Sigmoid colon (tissue), 7 donors: ENCODE data around the gene ITSN2. TPM values are rescaled to one million over a fixed set of nuclear protein-coding genes. Genes with fewer than 3 reads are reported as not detected.

Experiments
- DNase-seq: peaks from one replicate; pipeline ENCODE4 v3.0.0-alpha.2; 2019
- H3K27ac ChIP-seq, 4 donors: fragments of 200-600 bp; sonication (generic); one replicate each; pipeline ENCODE4 v1.5.1; 2016 to 2019; ENCODE audit warnings: mild to moderate bottlenecking in 1 of 4
- H3K27me3 ChIP-seq, 3 donors: fragments of 200-600 bp; sonication (generic); one replicate each; pipeline ENCODE4 v1.5.1; 2019; ENCODE audit warnings: mild to moderate bottlenecking in 1 of 3
- H3K36me3 ChIP-seq, 4 donors: fragments of 200-600 bp; sonication (generic); one replicate each; pipeline ENCODE4 v1.5.1; 2016 to 2019
- H3K4me1 ChIP-seq, 4 donors: fragments of 200-600 bp; sonication (generic); one replicate each; pipeline ENCODE4 v1.5.1; 2017 to 2019
- H3K4me3 ChIP-seq, 4 donors: fragments of 200-600 bp; sonication (generic); one replicate each; pipeline ENCODE4 v1.5.1; 2017 to 2019; ENCODE audit warnings: mild to moderate bottlenecking in 2 of 4, moderate library complexity in 1 of 4
- H3K9me3 ChIP-seq, 4 donors: fragments of 200-600 bp in 3 of 4; sonication (generic) in 3 of 4; one replicate each; pipeline versions ENCODE4 v1.5.1 to v1.6.1; 2013 to 2019
- CTCF ChIP-seq, 4 experiments: fragments of 450-650 bp in 3 of 4; fragments of 200-600 bp in 1 of 4; IDR thresholded peaks; one replicate each; pipeline ENCODE4 v1.5.1; 2016 to 2019; ENCODE audit warnings: antibody characterized with exemption in 4 of 4, mild to moderate bottlenecking in 3 of 4, moderate library complexity in 2 of 4
- EP300 ChIP-seq, 4 donors: sonication (generic); formaldehyde crosslinking; IDR thresholded peaks; one replicate each; pipeline ENCODE4 v1.6.1; 2017; ENCODE audit warnings: antibody characterized with exemption in 4 of 4
- POLR2A ChIP-seq, 2 donors: fragments of 450-650 bp; IDR thresholded peaks; one replicate each; pipeline ENCODE4 v1.6.1; 2016; ENCODE audit warnings: antibody characterized with exemption in 2 of 2, mild to moderate bottlenecking in 2 of 2, moderate library complexity in 2 of 2
- POLR2AphosphoS5 ChIP-seq, 4 donors: sonication (generic); formaldehyde crosslinking; IDR thresholded peaks; one replicate each; pipeline ENCODE4 v1.6.1; 2017; ENCODE audit warnings: antibody characterized with exemption in 4 of 4
- WGBS, 2 donors: extraction: QIAGEN DNeasy Blood & Tissue Kit; methylation state at CpG; one replicate each; pipeline ENCODE4 v1.1.7; 2013; 5-methylcytosine and 5-hydroxymethylcytosine counted together
- intact Hi-C: fragments of 100-400 bp; cut with DNase I; formaldehyde crosslinking; loops from one replicate; pipeline ENCODE4 v1.15.1; 2023
- polyA plus RNA-seq, 3 donors: library from polyadenylated mRNA; stranded (reverse); fragments of 200-250 nt; gene quantifications; one replicate each; pipeline ENCODE4 v1.2.3, GENCODE V29; 2013
- total RNA-seq, 4 donors: library from RNA; depleted of rRNA; stranded (reverse); fragments of >200 nt; gene quantifications; one replicate each; pipeline ENCODE4 v1.1.0, GENCODE V29; 2016
- donor health status: healthy with polysubstance abuse.
- donor health status: Bipolar disorder and iron deficiency.
- donor health status: healthy.

Gene ITSN2
- total and polyA plus RNA-seq, 7 donors, result 19.2 to 73.6 (median 56.0) TPM

GRCh38 chr2:24332791-24333540 is 27.4 kb downstream of the ITSN2 start:
- peaks cover 0 to 35% (median 24%) of the 10 kb centered on the region in 4 donors for H3K4me1 ChIP-seq

GRCh38 chr2:24330161-24330560 is 30.2 kb downstream of the ITSN2 start:
- H3K27ac ChIP-seq, result no peak overlapping the region
- H3K27me3 ChIP-seq, result no peaks in the 10 kb centered on the region
- no peaks in the 10 kb centered on the region for H3K9me3 ChIP-seq
- no peaks in the 10 kb centered on the region for H3K36me3 ChIP-seq
- 79 to 90% methylated on average over 11 of the region's 11 CpGs for WGBS, 2 donors
- TF ChIP-seq EP300 (IDR thresholded peaks at IDR 0.05), result no peak
- no peak for TF ChIP-seq CTCF (IDR thresholded peaks at IDR 0.05)
- TF ChIP-seq POLR2AphosphoS5 (IDR thresholded peaks at IDR 0.05), result no peak
- TF ChIP-seq POLR2A (IDR thresholded peaks at IDR 0.05), result no peak
- H3K4me1 ChIP-seq, result peaks cover 0 to 37% (median 25%) of the 10 kb centered on the region in 4 donors
- no peak for DNase-seq
- intact Hi-C loops, result no loop called here
- H3K4me3 ChIP-seq, result no peak overlapping the region

More at GRCh38 chr2:24332791-24333540, 27.4 kb downstream of the ITSN2 start:
- Histone ChIP-seq H3K36me3 (no peaks in the 10 kb centered on the region), H3K4me3 (no peak overlapping the region), H3K27me3 (no peaks in the 10 kb centered on the region), H3K27ac (no peak overlapping the region), H3K9me3 (no peaks in the 10 kb centered on the region)
- DNase-seq, result no peak
- intact Hi-C loops, result no loop called here
- WGBS, 2 donors, result 87 to 94% methylated on average over 2 of the region's 2 CpGs
- TF ChIP-seq POLR2AphosphoS5 (IDR thresholded peaks at IDR 0.05), result no peak
- TF ChIP-seq POLR2A (IDR thresholded peaks at IDR 0.05), result no peak
- TF ChIP-seq EP300 (IDR thresholded peaks at IDR 0.05), result no peak
- no peak for TF ChIP-seq CTCF (IDR thresholded peaks at IDR 0.05)

DNA sequence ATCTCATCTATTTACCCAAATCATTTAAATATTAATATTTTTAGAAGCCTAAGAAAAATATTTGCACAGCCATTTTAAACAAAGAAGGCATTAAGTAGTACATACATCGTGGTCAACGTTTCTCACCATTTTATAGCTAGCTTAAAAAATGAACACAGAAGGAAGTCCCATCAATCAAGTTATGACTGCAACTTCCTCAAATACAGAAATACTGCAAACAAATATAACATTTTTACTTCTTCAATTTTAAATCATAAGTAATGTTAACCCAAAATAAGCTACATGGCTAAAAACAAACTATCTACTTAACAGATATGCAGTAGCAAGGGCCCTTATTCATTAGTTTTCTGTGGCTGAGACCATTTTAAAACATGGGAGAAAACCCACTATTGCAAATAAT is 30.6 kb downstream of the ITSN2 start:
- WGBS, 2 donors, result 12% methylated on average over 2 of the region's 2 CpGs
- Histone ChIP-seq H3K4me3 (no peak overlapping the region), H3K36me3 (no peaks in the 10 kb centered on the region), H3K27me3 (no peaks in the 10 kb centered on the region), H3K27ac (no peak overlapping the region), H3K9me3 (no peaks in the 10 kb centered on the region), H3K4me1 (peaks cover 0 to 37% (median 25%) of the 10 kb centered on the region in 4 donors)
- intact Hi-C loops, result no loop called here
- no peak for DNase-seq
- no peak for TF ChIP-seq CTCF (IDR thresholded peaks at IDR 0.05)

DNA sequence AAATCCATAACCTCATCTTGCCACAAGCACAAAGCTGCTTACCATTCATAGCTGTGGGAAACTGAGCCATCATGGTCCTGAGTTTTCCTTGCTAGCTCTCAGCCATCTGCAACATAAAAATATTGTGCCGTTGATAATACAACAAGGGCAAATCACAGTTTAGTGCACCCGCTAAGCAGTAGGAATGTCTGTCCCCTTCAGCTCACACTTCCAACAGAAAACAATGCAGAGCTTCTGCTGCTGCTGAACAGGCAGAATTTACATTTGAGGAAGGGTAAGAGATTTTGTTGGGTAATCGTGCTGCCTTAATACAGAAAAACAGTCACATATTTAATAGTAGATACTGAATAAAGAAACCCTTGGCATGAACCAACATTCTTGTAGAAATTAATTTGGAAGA is 32.3 kb downstream of the ITSN2 start:
- H3K27ac ChIP-seq, result no peak overlapping the region
- no peak for DNase-seq
- H3K9me3 ChIP-seq, result no peaks in the 10 kb centered on the region
- intact Hi-C loops, result no loop called here
- H3K27me3 ChIP-seq, result no peaks in the 10 kb centered on the region
- 61 to 73% methylated on average over 3 of the region's 3 CpGs for WGBS, 2 donors
- H3K4me3 ChIP-seq, result no peak overlapping the region
- H3K4me1 ChIP-seq, result peaks cover 0 to 28% (median 20%) of the 10 kb centered on the region in 4 donors
- no peaks in the 10 kb centered on the region for H3K36me3 ChIP-seq
- no peak for TF ChIP-seq CTCF (IDR thresholded peaks at IDR 0.05)
- TF ChIP-seq POLR2AphosphoS5 (IDR thresholded peaks at IDR 0.05), result no peak

- DNase-seq, result no peak
- intact Hi-C loops, result no loop called here
- H3K27me3 ChIP-seq, result no peaks in the 10 kb centered on the region
- no peak overlapping the region for H3K27ac ChIP-seq
- H3K4me3 ChIP-seq, result no peak overlapping the region
- H3K36me3 ChIP-seq, result no peaks in the 10 kb centered on the region
- H3K9me3 ChIP-seq, result no peaks in the 10 kb centered on the region
- peaks cover 0 to 12% (median 3%) of the 10 kb centered on the region in 4 donors for H3K4me1 ChIP-seq
- TF ChIP-seq EP300 (IDR thresholded peaks at IDR 0.05), result no peak
- TF ChIP-seq POLR2AphosphoS5 (IDR thresholded peaks at IDR 0.05), result no peak
- no peak for TF ChIP-seq CTCF (IDR thresholded peaks at IDR 0.05)
- TF ChIP-seq POLR2A (IDR thresholded peaks at IDR 0.05), result no peak
These were observed 42.8 kb downstream of the ITSN2 start for GRCh38 chr2:24317491-24317920.
